ENCODE results near the gene TRAF2.
"Not testable (repeated sequence)": the region's sequence is repeated elsewhere in the genome, so short reads cannot be mapped to it uniquely, and the experiment has no call there.

Gene TRAF2

DNA sequence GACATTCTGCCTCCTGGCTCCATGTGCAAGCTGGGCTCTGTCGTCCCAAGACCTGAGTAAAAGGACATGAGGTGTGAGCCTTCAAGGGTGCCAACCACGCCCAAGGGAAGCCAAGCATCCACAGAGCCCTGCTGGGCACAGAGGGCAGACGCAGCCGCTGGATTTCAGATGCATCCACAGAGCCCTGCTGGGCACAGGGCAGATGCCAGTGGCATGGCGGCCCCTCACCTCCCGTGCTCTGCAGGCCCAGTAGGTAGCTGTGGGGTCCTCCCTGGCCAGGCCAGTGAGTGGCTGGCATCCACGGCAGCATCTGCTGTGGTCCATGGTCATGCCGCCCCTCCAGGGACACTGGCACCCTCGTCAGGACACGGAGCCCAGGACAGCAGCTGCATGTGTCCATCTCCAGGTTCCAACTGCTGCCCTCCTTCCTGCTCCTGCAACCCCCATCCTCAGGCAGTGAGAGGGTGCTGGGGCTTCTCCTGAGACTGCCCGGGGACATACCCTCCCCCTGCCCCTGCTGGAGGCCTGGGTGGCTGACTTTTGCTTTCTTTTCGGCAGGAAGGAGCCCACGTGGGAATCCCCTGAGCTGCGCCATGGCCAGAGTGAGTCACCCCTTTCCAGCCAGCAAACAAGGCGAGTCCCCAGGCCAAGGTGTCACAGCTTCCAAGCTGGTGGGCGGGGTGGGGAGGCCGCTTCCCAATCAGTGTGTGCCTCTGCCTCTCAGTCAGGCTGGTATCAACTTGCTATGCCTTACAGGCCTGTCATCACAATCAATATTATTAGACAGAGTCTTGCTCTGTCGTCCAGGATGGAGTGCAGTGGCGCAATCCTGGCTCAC, 4.0 kb upstream of the TRAF2 start:
- DNase-seq (ENCODE audit: low read depth in 2 of 2) = peak; percentile 87 to 92

DNA sequence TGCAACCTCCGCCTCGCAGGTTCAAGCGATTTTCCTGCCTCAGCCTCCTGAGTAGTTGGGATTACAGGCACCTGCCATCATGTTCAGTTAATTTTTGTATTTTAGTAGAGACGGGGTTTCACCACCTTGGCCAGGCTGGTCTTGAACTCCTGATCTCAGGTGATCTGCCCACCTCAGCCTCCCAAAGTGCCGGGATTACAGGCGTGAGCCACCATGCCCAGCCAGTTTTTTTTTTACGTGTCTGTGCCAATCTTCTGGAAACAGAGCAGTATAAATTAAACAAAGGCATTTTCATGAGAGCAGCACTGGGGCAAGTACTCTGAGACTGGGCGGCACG, 3.4 kb upstream of the TRAF2 start:
- not testable (repeated sequence) for DNase-seq (ENCODE audit: low read depth in 2 of 2)

- not testable (repeated sequence) for DNase-seq (ENCODE audit: low read depth in 2 of 2)
Observed at GRCh38 chr9:136883670-136884069, 2.6 kb upstream of the TRAF2 start.

GRCh38 chr9:136886610-136887597, 588 bp downstream of the TRAF2 start:
- DNase-seq (ENCODE audit: low read depth in 2 of 2) = no peak

GRCh38 chr9:136888454-136888853, 2.1 kb downstream of the TRAF2 start:
- no peak for DNase-seq (ENCODE audit: low read depth in 2 of 2)

DNA sequence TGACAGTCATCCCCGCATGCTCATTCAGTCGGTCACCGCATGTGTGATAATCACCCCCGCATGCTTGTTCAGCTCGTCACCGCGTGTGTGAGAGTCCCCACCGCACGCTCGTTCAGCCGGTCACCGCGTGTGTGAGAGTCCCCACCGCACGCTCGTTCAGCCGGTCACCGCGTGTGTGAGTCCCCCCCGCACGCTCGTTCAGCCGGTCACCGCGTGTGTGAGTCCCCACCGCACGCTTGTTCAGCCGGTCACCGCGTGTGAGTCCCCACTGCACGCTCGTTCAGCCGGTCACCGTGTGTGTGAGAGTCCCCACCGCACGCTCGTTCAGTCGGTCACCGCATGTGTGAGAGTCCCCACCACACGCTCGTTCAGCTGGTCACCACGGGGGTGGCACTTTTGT, 3.5 kb downstream of the TRAF2 start:
- DNase-seq (ENCODE audit: low read depth in 2 of 2) = no peak

DNA sequence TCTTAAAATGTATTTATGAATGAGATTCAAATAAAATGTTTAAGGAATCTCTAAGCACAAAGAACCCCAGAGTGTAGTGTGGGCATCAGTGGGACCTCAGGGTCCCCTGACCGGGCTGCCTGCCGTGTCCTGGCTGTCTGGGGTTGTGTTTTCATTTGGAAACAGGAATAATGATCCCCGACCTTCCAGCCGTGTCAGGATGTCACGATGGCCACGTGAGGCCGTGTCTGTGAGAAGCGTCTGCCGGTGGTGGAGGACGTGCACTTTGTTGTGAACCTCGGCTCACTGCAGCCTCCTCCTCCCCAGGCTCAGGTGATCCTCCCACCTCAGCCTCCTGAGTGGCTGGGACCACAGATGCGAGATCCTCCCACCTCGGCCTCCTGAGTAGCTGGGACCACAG, 4.3 kb downstream of the TRAF2 start:
- no peak for DNase-seq (ENCODE audit: low read depth in 2 of 2)

DNA sequence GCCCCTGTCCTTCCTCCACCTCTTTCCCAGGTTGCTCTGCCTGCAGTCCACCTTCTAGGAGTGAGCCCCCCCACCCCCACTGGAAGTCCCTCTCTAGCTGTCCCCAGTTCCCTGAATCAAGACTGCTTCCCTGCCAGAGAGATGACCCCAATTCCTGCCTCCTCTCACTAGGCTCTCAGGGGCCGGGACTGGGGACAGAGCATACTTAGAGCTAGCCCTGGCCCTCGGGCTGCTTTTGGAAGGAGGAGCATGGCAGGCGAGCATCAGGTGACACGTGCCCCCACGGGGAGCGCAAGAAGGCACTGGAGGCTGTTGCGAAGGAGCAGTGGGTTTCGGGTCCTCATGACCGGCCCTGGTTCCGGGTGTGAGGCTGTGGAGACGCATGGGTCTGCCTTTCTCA, 9.7 kb downstream of the TRAF2 start:
- no peak for DNase-seq (ENCODE audit: low read depth in 2 of 2)

DNA sequence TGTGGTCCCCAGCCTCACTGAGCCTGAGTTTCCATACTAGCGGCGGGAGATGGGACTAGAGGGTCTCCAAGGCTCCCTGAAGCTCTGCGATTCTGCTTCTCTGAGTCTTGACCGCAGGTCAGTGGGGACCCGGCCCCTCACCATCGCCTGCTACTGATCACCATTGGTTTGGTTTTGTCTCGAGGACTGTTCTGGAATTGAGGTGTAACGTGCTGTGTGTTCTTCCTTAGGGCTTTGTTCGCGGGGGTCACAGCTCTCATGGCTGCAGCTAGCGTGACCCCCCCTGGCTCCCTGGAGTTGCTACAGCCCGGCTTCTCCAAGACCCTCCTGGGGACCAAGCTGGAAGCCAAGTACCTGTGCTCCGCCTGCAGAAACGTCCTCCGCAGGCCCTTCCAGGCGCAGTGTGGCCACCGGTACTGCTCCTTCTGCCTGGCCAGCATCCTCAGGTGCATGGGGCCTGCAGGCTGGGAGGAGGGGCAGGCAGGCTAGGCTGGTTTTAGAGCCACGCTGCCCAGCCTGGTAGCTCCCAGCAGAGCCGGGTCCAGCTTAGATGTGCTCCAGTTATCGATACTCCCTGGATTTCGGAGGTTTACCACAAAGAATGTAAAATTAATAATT, 12.3 kb downstream of the TRAF2 start:
- no peak for DNase-seq (ENCODE audit: low read depth in 2 of 2)

GRCh38 chr9:136899196-136899595, 12.9 kb downstream of the TRAF2 start:
- no peak for DNase-seq (ENCODE audit: low read depth in 2 of 2)

DNA sequence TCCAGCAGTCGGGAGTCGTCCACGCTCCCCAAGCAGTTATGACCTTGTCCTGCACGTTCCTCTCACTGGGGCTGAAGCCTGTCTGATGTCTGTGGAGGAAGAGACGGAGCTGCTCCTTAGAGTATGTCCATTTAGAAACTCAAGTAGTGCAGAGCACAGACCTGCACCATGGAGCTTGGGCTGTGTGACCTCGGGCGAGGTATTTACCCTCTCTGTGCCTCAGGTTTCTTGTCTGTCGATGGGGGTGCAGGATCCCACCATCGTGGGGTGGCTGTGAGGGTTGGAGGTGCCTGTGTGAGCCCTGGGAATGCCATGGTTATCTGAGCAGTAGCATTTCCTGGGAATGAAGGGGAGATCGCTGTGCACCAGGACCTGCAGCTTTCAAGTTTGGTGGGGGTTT, 14.2 kb downstream of the TRAF2 start:
- DNase-seq (ENCODE audit: low read depth in 2 of 2) = no peak

GRCh38 chr9:136900988-136901515, 14.7 kb downstream of the TRAF2 start:
- no peak for DNase-seq (ENCODE audit: low read depth in 2 of 2)

DNA sequence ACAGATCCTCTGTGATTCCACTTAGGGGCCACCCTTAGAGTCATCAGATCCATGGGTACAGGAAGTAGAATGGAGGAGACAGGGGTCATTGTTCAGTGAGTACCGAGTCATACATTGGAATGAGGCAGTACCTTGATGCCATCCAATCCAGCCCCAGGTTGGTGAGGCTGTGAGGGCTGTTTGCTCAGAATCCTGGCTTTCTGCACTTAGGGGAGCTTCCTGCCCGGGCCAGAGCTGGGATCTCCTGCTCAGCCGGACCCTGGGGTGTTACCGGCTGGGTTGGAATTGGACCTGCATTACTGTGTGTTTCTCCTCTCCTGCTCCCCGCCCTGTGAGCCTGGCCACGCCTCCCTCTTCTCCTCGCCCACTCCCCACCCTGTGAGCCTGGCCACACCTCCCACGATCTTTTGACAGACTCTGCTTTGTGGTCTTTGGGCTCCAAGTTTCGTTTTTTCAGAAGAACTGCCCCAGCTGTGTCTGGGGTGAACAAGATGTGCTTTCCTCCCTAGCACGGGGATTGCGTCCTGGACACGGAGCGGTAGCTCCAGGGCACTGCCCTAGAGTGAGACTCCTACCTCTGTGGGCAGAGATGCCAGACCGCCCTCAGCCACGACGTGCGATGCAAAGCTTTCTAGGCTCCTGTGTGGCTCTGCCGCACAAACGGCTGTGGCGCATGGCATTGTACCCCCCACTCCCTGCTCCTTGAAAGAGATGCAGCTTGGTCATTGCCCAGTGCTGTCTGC, 15.4 kb downstream of the TRAF2 start:
- DNase-seq (ENCODE audit: low read depth in 2 of 2) = peak; percentile 57 to 72

DNA sequence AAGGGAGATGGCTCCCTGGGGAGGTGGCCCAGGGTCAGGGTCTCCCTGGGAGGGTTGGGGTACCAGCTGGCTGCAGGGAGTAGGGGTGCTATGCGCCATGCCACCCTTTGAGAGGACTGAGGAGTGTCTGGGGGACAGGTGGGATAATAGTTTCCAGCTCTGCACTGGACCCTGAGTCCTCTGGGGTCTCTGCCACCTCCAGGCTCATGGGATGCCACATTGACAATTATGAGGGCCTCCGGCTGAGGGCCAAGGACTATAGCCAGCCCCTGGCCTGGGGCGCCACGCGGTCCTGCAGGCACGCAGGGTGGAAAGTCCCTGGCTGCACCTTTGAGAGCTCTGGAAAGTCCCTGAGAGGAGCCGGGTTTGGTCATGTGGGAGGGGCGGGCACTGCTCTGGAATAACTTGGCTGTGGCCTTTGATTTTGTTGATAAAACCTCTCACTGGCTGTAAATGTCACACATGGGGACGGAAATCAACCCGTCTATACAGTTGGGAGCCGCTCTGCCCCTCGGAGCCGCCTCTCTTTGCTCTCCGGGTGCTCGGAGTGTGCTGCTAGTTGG, 16.0 kb downstream of the TRAF2 start:
- DNase-seq (ENCODE audit: low read depth in 2 of 2) = peak; percentile 65 to 81

DNA sequence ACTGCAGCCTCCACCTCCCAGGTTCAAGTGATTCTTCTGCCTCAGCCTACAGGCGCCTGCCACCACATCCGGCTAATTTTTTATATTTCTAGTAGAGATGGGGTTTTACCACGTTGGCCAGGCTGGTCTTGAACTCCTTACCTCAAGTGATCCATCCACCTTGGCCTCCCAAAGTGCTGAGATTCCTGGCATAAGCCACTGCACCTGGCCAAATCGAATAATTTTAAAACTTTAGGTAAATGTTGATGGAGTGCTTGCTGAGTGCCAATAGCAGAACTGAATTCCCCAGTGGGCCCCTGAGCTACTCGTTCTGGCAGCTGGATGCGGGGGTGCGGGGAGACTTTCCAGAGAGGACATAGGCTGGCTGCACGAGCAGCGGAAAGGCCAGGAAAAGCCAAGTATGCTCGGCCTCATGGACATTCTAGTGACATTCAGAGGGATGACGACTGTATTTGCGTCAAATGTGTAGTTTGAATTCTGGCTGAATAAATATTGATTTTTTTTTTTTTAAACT, 16.8 kb downstream of the TRAF2 start:
- DNase-seq (ENCODE audit: low read depth in 2 of 2) = no peak

- DNase-seq (ENCODE audit: low read depth in 2 of 2) = no peak
Observed at GRCh38 chr9:136906266-136906665, 19.9 kb downstream of the TRAF2 start.

GRCh38 chr9:136907011-136907914, 20.9 kb downstream of the TRAF2 start:
- DNase-seq (ENCODE audit: low read depth in 2 of 2) = no peak

- no peak for DNase-seq (ENCODE audit: low read depth in 2 of 2)
Observed at GRCh38 chr9:136910197-136910900, 24.0 kb downstream of the TRAF2 start.

DNA sequence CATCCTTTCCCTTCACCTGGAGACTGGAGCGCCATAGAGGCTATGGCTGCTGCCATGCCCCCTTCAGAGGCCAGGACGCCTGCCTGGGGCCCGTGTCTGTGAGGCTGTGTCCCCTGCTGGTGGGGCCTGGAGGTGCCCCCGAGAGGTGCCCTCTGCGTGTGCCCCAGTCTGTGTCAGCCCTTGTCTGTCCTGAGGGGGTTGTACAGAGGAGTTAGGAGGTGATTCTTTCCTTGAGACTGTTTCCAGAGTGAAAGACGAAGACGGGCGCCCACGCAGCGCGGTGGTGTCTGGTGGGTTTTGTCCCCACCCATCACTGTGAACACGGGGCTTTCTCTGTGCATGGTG, 24.6 kb downstream of the TRAF2 start:
- no peak for DNase-seq (ENCODE audit: low read depth in 2 of 2)

Measured in activated CD8-positive, alpha-beta memory T cell treated with anti-CD3 and anti-CD28 coated beads for 4 hours (primary cell).